Liver (tissue), 9 donors: ENCODE data around the gene TRAK2. TPM values are rescaled to one million over a fixed set of nuclear protein-coding genes. Genes with fewer than 3 reads are reported as not detected.

Experiments
- DNase-seq: peaks from one replicate; pipeline ENCODE4 v3.0.0-alpha.2; 2017; ENCODE audit warnings: low spot score
- H3K27ac ChIP-seq, 2 donors: one replicate each; pipeline ENCODE4 v1.7.0; 2013; ENCODE audit warnings: inconsistent platforms in 2 of 2, low read length in 2 of 2, control low read depth in 1 of 2, low read depth in 1 of 2, mild to moderate bottlenecking in 1 of 2
- H3K27me3 ChIP-seq, 4 donors: one replicate each; pipeline versions ENCODE4 v1.6.1 to v1.7.0; 2013; ENCODE audit warnings: low read length in 3 of 4, inconsistent platforms in 1 of 4, mild to moderate bottlenecking in 1 of 4, moderate library complexity in 1 of 4; ENCODE audit not compliant: control insufficient read depth in 4 of 4, insufficient read depth in 4 of 4
- H3K36me3 ChIP-seq, 4 donors: one replicate each; pipeline versions ENCODE4 v1.6.1 to v1.7.0; 2013; ENCODE audit warnings: low read length in 3 of 4, mild to moderate bottlenecking in 3 of 4, low read depth in 1 of 4, moderate library complexity in 1 of 4; ENCODE audit not compliant: control insufficient read depth in 4 of 4, insufficient read depth in 3 of 4
- H3K4me1 ChIP-seq, 4 donors: one replicate each; pipeline versions ENCODE4 v1.6.1 to v1.7.0; 2013; ENCODE audit warnings: low read length in 3 of 4, mild to moderate bottlenecking in 3 of 4, moderate library complexity in 1 of 4; ENCODE audit not compliant: control insufficient read depth in 4 of 4, insufficient read depth in 4 of 4
- H3K4me3 ChIP-seq, 3 donors: one replicate each; pipeline versions ENCODE4 v1.6.1 to v1.7.0; 2013; ENCODE audit warnings: low read length in 3 of 3, control low read depth in 1 of 3, low read depth in 1 of 3, mild to moderate bottlenecking in 1 of 3
- H3K9ac ChIP-seq, 2 donors: one replicate each; pipeline ENCODE4 v1.7.0; 2013; ENCODE audit warnings: low read length in 2 of 2, mild to moderate bottlenecking in 2 of 2, moderate library complexity in 2 of 2, control low read depth in 1 of 2, low read depth in 1 of 2
- H3K9me3 ChIP-seq, 4 donors: one replicate each; pipeline versions ENCODE4 v1.6.1 to v1.7.0; 2013; ENCODE audit warnings: low read length in 3 of 4; ENCODE audit not compliant: control insufficient read depth in 4 of 4
- ATF3 ChIP-seq: IDR thresholded peaks from 2 replicates; pipeline ENCODE4 v1.6.1; 2016; ENCODE audit warnings: antibody characterized with exemption
- CTCF ChIP-seq: fragments of 150-350 bp; IDR thresholded peaks from 2 replicates; pipeline ENCODE4 v1.5.1; 2017; ENCODE audit warnings: improper control_type of control experiment, low read depth, low read length; ENCODE audit not compliant: missing input control
- EGR1 ChIP-seq, 2 donors: IDR thresholded peaks; 2 replicates each; pipeline ENCODE4 v1.6.1; 2016 to 2018; ENCODE audit warnings: antibody characterized with exemption in 2 of 2, low read depth in 2 of 2
- FOXA1 ChIP-seq: IDR thresholded peaks from 2 replicates; pipeline ENCODE4 v1.6.1; 2016; ENCODE audit warnings: antibody characterized with exemption
- FOXA2 ChIP-seq: IDR thresholded peaks from 2 replicates; pipeline ENCODE4 v1.6.1; 2016; ENCODE audit warnings: antibody characterized with exemption
- GABPA ChIP-seq, 2 donors: IDR thresholded peaks in 1 of 2; conservative IDR thresholded peaks in 1 of 2; 2 replicates each; pipeline ENCODE4 v1.6.1; 2016; ENCODE audit warnings: antibody characterized with exemption in 2 of 2, mild to moderate bottlenecking in 1 of 2, moderate library complexity in 1 of 2
- HNF4A ChIP-seq, 2 donors: conservative IDR thresholded peaks; 2 replicates each; pipeline ENCODE4 v1.6.1; 2016; ENCODE audit warnings: antibody characterized with exemption in 2 of 2, mild to moderate bottlenecking in 2 of 2
- HNF4G ChIP-seq: IDR thresholded peaks from 2 replicates; pipeline ENCODE4 v1.6.1; 2016; ENCODE audit warnings: antibody characterized with exemption
- JUND ChIP-seq, 2 donors: IDR thresholded peaks; 2 replicates each; pipeline ENCODE4 v1.6.1; 2016; ENCODE audit warnings: antibody characterized with exemption in 2 of 2
- MAX ChIP-seq: IDR thresholded peaks from 2 replicates; pipeline ENCODE4 v1.6.1; 2016; ENCODE audit warnings: antibody characterized with exemption
- NR2F2 ChIP-seq: IDR thresholded peaks from 2 replicates; pipeline ENCODE4 v1.6.1; 2016; ENCODE audit warnings: antibody characterized with exemption
- RAD21 ChIP-seq, 2 donors: IDR thresholded peaks; 2 replicates each; pipeline ENCODE4 v1.6.1; 2016; ENCODE audit warnings: antibody characterized with exemption in 2 of 2, mild to moderate bottlenecking in 2 of 2
- REST ChIP-seq: IDR thresholded peaks from 2 replicates; pipeline ENCODE4 v1.6.1; 2016; ENCODE audit warnings: antibody characterized with exemption, mild to moderate bottlenecking
- RXRA ChIP-seq, 2 donors: IDR thresholded peaks; 2 replicates each; pipeline ENCODE4 v1.6.1; 2017 to 2018; ENCODE audit warnings: antibody characterized with exemption in 2 of 2, mild to moderate bottlenecking in 1 of 2
- SP1 ChIP-seq: IDR thresholded peaks from 2 replicates; pipeline ENCODE4 v1.6.1; 2018; ENCODE audit warnings: antibody characterized with exemption, mild to moderate bottlenecking
- TAF1 ChIP-seq: conservative IDR thresholded peaks from 2 replicates; pipeline ENCODE4 v1.6.1; 2016; ENCODE audit warnings: antibody characterized with exemption, mild to moderate bottlenecking
- YY1 ChIP-seq: IDR thresholded peaks from 2 replicates; pipeline ENCODE4 v1.6.1; 2016; ENCODE audit warnings: antibody characterized with exemption, mild to moderate bottlenecking
- ZBTB33 ChIP-seq: IDR thresholded peaks from 2 replicates; pipeline ENCODE4 v1.6.1; 2016; ENCODE audit warnings: antibody characterized with exemption
- WGBS: extraction: QIAGEN DNeasy Blood & Tissue Kit; methylation state at CpG from one replicate; pipeline ENCODE4 v1.1.7; 2013; 5-methylcytosine and 5-hydroxymethylcytosine counted together
- polyA plus RNA-seq, 2 donors: library from polyadenylated mRNA; stranded (reverse) in 1 of 2; unstranded in 1 of 2; fragments of 200-250 nt in 1 of 2; fragments of >200 nt in 1 of 2; fragmentation: Nextera tagmentation in 1 of 2; extraction: Ambion mirVana in 1 of 2; gene quantifications; one replicate each; pipeline versions ENCODE4 v1.2.1 to v1.2.3, GENCODE V29; 2013 to 2015
- total RNA-seq, 2 donors: library from RNA; depleted of rRNA; stranded (reverse); fragments of >200 nt; gene quantifications; one replicate each; pipeline ENCODE4 v1.2.3, GENCODE V29; 2014
- donor health status: healthy.
- donor health status: healthy.
- donor health status: healthy.
- donor health status: healthy.
- donor health status: healthy.

The TRAK2 gene
- total and polyA plus RNA-seq, 4 donors: 6.1 to 207 (median 12.4) TPM

- 96% methylated on average over 7 of the region's 7 CpGs for WGBS
- H3K27me3 ChIP-seq: no peaks in the 10 kb centered on the region
- H3K9ac ChIP-seq: no peak overlapping the region
- no peaks in the 10 kb centered on the region for H3K36me3 ChIP-seq
- H3K4me3 ChIP-seq: no peak overlapping the region
- TF ChIP-seq TAF1 (no peak), YY1 (no peak), FOXA2 (no peak), CTCF (no peak), EGR1 (IDR thresholded peaks at IDR 0.05; ENCODE audit: low read depth in 2 of 2) (no peak), NR2F2 (no peak), REST (no peak), SP1 (no peak), FOXA1 (no peak), JUND (IDR thresholded peaks at IDR 0.05) (no peak), GABPA (IDR thresholded peaks at IDR 0.05 in 1 of 2, conservative IDR thresholded peaks at IDR 0.05 in 1 of 2) (no peak), HNF4A (conservative IDR thresholded peaks at IDR 0.05) (no peak), MAX (no peak), ATF3 (no peak), HNF4G (no peak), RAD21 (IDR thresholded peaks at IDR 0.05) (no peak), ZBTB33 (no peak), RXRA (IDR thresholded peaks at IDR 0.05) (no peak)
- DNase-seq: no peak
- H3K9me3 ChIP-seq: no peaks in the 10 kb centered on the region
- H3K4me1 ChIP-seq: no peaks in the 10 kb centered on the region
- no peak overlapping the region for H3K27ac ChIP-seq
Measured at GRCh38 chr2:201345625-201346213, 105.5 kb downstream of the TRAK2 start.
